NCI-H2171 (cell line): ENCODE measurements around the gene ABCC3.
"Not testable (repeated sequence)": the region's sequence is repeated elsewhere in the genome, so short reads cannot be mapped to it uniquely, and the experiment has no call there.

Source experiments
- DNase-seq: peaks from one replicate; lab custom pipeline; 2025; lab: John Stamatoyannopoulos, UW

The ABCC3 gene

GRCh38 chr17:50666316-50666715, 31.6 kb downstream of the ABCC3 start:
- DNase-seq: no peak

GRCh38 chr17:50667259-50668024, 32.8 kb downstream of the ABCC3 start:
- DNase-seq: no peak

GRCh38 chr17:50668025-50668837, 33.5 kb downstream of the ABCC3 start:
- no peak for DNase-seq

GRCh38 chr17:50668838-50669581, 34.3 kb downstream of the ABCC3 start:
- DNase-seq: no peak

- DNase-seq: no peak
These were observed 37.4 kb downstream of the ABCC3 start for GRCh38 chr17:50672071-50672470.

- DNase-seq: no peak
These were observed 38.3 kb downstream of the ABCC3 start for GRCh38 chr17:50672831-50673551.

GRCh38 chr17:50675190-50675589, 40.5 kb downstream of the ABCC3 start:
- no peak for DNase-seq

GRCh38 chr17:50675627-50676026, 40.9 kb downstream of the ABCC3 start:
- no peak for DNase-seq

- DNase-seq: no peak
These were observed 41.6 kb downstream of the ABCC3 start for GRCh38 chr17:50676065-50676975.

GRCh38 chr17:50677851-50678375, 43.2 kb downstream of the ABCC3 start:
- DNase-seq: no peak

- DNase-seq: no peak
These were observed 44.4 kb downstream of the ABCC3 start for GRCh38 chr17:50679008-50679544.

GRCh38 chr17:50680126-50680525, 45.4 kb downstream of the ABCC3 start:
- no peak for DNase-seq

GRCh38 chr17:50680543-50681262, 46.0 kb downstream of the ABCC3 start:
- not testable (repeated sequence) for DNase-seq

GRCh38 chr17:50681263-50682200, 46.9 kb downstream of the ABCC3 start:
- DNase-seq: peak; percentile 44

- no peak for DNase-seq
These were observed 47.8 kb downstream of the ABCC3 start for GRCh38 chr17:50682441-50682840.

- DNase-seq: no peak
These were observed 48.3 kb downstream of the ABCC3 start for GRCh38 chr17:50682938-50683337.

- DNase-seq: no peak
These were observed 49.0 kb downstream of the ABCC3 start for GRCh38 chr17:50683434-50684287.

- no peak for DNase-seq
These were observed 49.6 kb downstream of the ABCC3 start for GRCh38 chr17:50684288-50684611.
